Amniotic epithelial cell (primary cell): Measurements from ENCODE around the gene INAVA.
"Not testable (repeated sequence)": the region's sequence is repeated elsewhere in the genome, so short reads cannot be mapped to it uniquely, and the experiment has no call there.

Experiments used
- DNase-seq: peaks from one replicate; pipeline ENCODE4 v3.0.0-alpha.2; 2010; ENCODE audit warnings: low read depth

The INAVA gene

GRCh38 chr1:200963888-200964287 is 69.2 kb downstream of the INAVA start:
- DNase-seq: not testable (repeated sequence)
